ENCODE measurements around the gene SERPINI2. TPM values are rescaled to one million over a fixed set of nuclear protein-coding genes. Genes with fewer than 3 reads are reported as not detected.

SERPINI2 gene
- polyA plus RNA-seq (2012; ENCODE audit: missing spikeins): not detected

GRCh38 chr3:167473863-167474262 is at the start of gene SERPINI2:
Gene SERPINI2, minus strand, starts transcription at chr3:167474042. Its CDS starts 2,208 bp downstream, at chr3:167471834.
- FAIRE-seq: no peak
- DNase-seq (ENCODE audit: insufficient read length): no peak
- no peak for TF ChIP-seq TAF1 (IDR thresholded peaks at IDR 0.05; ENCODE audit: borderline replicate concordance, low read depth, low read length)
- no peak for TF ChIP-seq POLR2AphosphoS5 (IDR thresholded peaks at IDR 0.05; ENCODE audit: low read depth, low read length)
- no peak for TF ChIP-seq POLR2A (IDR thresholded peaks at IDR 0.05; ENCODE audit: low read depth, low read length)

GRCh38 chr3:167521006-167521355 is 47.1 kb upstream of the SERPINI2 start:
- FAIRE-seq (no peak), DNase-seq (ENCODE audit: insufficient read length) (no peak)
- TF ChIP-seq TAF1 (IDR thresholded peaks at IDR 0.05; ENCODE audit: borderline replicate concordance, low read depth, low read length) (no peak), POLR2A (IDR thresholded peaks at IDR 0.05; ENCODE audit: low read depth, low read length) (no peak), POLR2AphosphoS5 (IDR thresholded peaks at IDR 0.05; ENCODE audit: low read depth, low read length) (no peak)

DNA sequence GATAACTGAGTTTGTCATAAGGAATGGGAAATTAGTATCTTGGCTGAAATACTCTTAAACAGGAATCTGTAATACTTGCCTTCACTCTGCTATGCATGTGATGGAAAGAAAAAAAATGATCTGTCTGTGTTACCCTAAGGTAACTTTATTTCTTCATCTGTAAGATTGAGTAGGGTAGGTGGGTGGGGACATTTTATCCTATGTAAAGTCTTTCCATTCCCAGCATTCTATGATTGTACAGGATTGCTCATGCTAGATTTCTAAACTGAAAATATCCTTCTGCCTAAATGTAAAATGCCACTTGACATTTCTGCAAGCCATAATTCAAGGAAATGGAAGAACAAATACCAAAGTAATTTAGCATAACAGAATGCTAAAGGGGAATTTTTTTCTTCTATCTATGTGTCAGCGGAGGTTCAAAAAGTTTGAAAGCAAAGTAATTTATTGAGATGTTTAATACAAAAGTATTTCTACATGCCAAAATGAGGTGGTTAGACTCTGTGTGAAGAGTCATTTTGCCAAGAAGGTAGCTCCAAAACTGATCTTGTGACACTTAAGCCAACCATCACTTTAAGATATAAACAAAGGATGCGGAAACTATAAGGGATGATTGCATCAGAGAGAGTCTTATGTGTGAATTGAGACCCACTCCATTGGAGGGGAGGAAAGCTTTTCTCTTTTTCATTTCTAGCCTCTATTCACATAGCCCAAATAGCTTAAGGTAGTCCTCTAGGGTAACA is 46.6 kb upstream of the SERPINI2 start:
- FAIRE-seq (no peak), DNase-seq (ENCODE audit: insufficient read length) (no peak)
- TF ChIP-seq TAF1 (IDR thresholded peaks at IDR 0.05; ENCODE audit: borderline replicate concordance, low read depth, low read length) (no peak), POLR2AphosphoS5 (IDR thresholded peaks at IDR 0.05; ENCODE audit: low read depth, low read length) (no peak), POLR2A (IDR thresholded peaks at IDR 0.05; ENCODE audit: low read depth, low read length) (no peak)

GRCh38 chr3:167507954-167508353 is 34.1 kb upstream of the SERPINI2 start:
- no peak for TF ChIP-seq POLR2A (IDR thresholded peaks at IDR 0.05; ENCODE audit: low read depth, low read length)
- no peak for TF ChIP-seq POLR2AphosphoS5 (IDR thresholded peaks at IDR 0.05; ENCODE audit: low read depth, low read length)
- no peak for TF ChIP-seq TAF1 (IDR thresholded peaks at IDR 0.05; ENCODE audit: borderline replicate concordance, low read depth, low read length)
- DNase-seq (ENCODE audit: insufficient read length): no peak
- FAIRE-seq: no peak

DNA sequence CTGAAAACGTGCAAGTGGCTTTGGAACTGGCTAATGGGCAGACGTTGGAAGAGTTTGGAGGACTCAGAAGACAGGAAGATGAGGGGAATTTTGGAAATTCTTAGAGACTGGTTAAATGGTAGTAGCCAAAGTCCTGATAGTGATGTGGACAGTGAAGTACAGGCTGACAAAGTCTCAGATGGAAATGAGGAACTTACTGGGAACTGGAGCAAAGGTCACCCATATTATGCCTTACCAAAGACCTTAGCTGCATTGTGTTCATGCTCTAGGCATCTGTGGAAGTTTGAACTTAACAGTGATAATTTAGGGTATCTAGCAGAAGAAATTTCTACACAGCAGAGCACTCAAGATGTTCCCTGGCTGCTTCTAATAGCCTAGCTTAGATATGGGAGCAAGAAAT is 28.6 kb upstream of the SERPINI2 start:
- FAIRE-seq: no peak
- DNase-seq (ENCODE audit: insufficient read length): no peak
- TF ChIP-seq POLR2A (IDR thresholded peaks at IDR 0.05; ENCODE audit: low read depth, low read length) (no peak), POLR2AphosphoS5 (IDR thresholded peaks at IDR 0.05; ENCODE audit: low read depth, low read length) (no peak), TAF1 (IDR thresholded peaks at IDR 0.05; ENCODE audit: borderline replicate concordance, low read depth, low read length) (no peak)

GRCh38 chr3:167501941-167502340 is 28.1 kb upstream of the SERPINI2 start:
- FAIRE-seq (no peak), DNase-seq (ENCODE audit: insufficient read length) (no peak)
- TF ChIP-seq TAF1 (IDR thresholded peaks at IDR 0.05; ENCODE audit: borderline replicate concordance, low read depth, low read length): no peak
- no peak for TF ChIP-seq POLR2AphosphoS5 (IDR thresholded peaks at IDR 0.05; ENCODE audit: low read depth, low read length)
- TF ChIP-seq POLR2A (IDR thresholded peaks at IDR 0.05; ENCODE audit: low read depth, low read length): no peak

DNA sequence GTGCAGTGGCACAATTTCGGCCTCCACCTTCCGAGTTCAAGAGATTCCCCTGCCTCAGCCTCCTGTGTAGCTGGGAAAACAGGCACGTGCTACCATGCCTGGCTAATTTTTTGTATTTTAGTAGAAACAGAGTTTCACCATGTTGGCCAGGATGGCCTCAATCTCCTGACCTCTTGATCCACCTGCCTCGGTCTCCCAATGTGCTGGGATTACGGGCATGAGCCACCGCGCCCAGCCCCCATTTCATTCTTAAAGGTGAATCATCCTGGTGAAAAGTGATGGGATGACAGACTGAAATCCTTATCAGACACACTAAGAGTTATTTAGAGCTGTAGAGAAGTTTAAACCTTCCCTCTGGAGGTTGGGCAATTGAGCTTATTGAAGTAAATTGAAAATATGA is 24.1 kb upstream of the SERPINI2 start:
- TF ChIP-seq TAF1 (IDR thresholded peaks at IDR 0.05; ENCODE audit: borderline replicate concordance, low read depth, low read length): no peak
- no peak for TF ChIP-seq POLR2AphosphoS5 (IDR thresholded peaks at IDR 0.05; ENCODE audit: low read depth, low read length)
- no peak for TF ChIP-seq POLR2A (IDR thresholded peaks at IDR 0.05; ENCODE audit: low read depth, low read length)
- FAIRE-seq: no peak
- DNase-seq (ENCODE audit: insufficient read length): no peak

GRCh38 chr3:167493244-167493643 is 19.4 kb upstream of the SERPINI2 start:
- DNase-seq (ENCODE audit: insufficient read length): no peak
- no peak for FAIRE-seq
- TF ChIP-seq TAF1 (IDR thresholded peaks at IDR 0.05; ENCODE audit: borderline replicate concordance, low read depth, low read length) (no peak), POLR2A (IDR thresholded peaks at IDR 0.05; ENCODE audit: low read depth, low read length) (no peak), POLR2AphosphoS5 (IDR thresholded peaks at IDR 0.05; ENCODE audit: low read depth, low read length) (no peak)

DNA sequence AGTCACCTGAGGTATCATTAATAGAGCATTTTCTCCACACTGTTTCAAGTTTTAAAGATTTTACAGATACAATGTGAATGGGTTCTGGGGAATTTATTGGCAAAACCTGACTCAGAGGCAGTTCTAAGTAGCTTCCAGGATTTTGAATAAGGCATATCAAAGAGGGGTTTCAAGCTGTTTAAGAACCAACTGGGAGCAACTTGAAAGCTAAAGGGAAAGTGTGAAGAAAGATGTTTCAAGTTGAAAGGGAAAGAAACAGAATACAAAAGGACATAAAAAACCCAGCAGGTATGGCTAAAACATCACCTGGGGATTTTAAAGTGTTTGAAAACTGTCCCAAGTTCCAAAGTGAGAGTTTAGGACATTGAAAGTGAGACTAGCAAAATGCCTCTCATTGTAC is 17.8 kb upstream of the SERPINI2 start:
- FAIRE-seq (no peak), DNase-seq (ENCODE audit: insufficient read length) (no peak)
- no peak for TF ChIP-seq POLR2A (IDR thresholded peaks at IDR 0.05; ENCODE audit: low read depth, low read length)
- no peak for TF ChIP-seq POLR2AphosphoS5 (IDR thresholded peaks at IDR 0.05; ENCODE audit: low read depth, low read length)
- TF ChIP-seq TAF1 (IDR thresholded peaks at IDR 0.05; ENCODE audit: borderline replicate concordance, low read depth, low read length): no peak

DNA sequence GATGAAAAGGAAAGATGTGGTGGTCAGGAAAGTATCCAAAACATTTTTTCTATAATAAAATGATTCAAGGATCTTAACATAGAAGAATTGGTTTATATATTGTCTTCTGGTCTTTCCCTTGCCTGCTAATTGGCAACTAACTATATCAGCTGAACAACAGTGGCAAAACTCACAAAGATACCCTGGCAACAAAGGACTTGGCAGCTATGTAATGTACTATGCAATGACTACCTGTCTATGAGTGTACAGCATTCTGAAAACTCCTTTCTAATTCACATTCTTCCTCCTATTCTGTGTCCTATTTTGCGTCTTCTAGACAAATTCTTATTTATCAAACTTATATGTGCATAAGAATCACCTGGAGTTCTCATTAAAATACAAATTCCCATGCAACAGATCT is 15.7 kb upstream of the SERPINI2 start:
- DNase-seq (ENCODE audit: insufficient read length) (no peak), FAIRE-seq (no peak)
- TF ChIP-seq POLR2AphosphoS5 (IDR thresholded peaks at IDR 0.05; ENCODE audit: low read depth, low read length) (no peak), POLR2A (IDR thresholded peaks at IDR 0.05; ENCODE audit: low read depth, low read length) (no peak)

DNA sequence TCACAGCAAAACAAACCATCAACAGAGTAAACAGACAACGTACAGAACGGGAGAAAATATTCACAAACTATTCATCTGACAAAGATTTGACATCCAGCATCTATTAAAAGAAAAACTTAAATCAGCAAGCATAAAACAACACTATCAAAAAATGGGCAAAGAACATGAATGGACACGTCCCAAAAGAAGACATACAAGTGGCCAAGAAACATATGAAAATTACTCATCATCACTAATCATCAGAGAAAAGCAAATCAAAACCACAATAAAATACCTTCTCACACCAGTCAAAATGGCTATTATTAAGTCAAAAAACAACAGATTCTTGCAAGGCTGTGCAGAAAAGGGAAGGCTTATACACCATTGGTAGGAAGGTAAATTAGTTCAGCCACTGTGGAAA is 13.7 kb upstream of the SERPINI2 start:
- TF ChIP-seq POLR2AphosphoS5 (IDR thresholded peaks at IDR 0.05; ENCODE audit: low read depth, low read length): no peak
- FAIRE-seq: no peak

GRCh38 chr3:167484551-167484950 is 10.7 kb upstream of the SERPINI2 start:
- FAIRE-seq: no peak
- DNase-seq (ENCODE audit: insufficient read length): no peak
- TF ChIP-seq TAF1 (IDR thresholded peaks at IDR 0.05; ENCODE audit: borderline replicate concordance, low read depth, low read length) (no peak), POLR2AphosphoS5 (IDR thresholded peaks at IDR 0.05; ENCODE audit: low read depth, low read length) (no peak), POLR2A (IDR thresholded peaks at IDR 0.05; ENCODE audit: low read depth, low read length) (no peak)

More for the DNA sequence above, 13.7 kb upstream of the SERPINI2 start:
- DNase-seq (ENCODE audit: insufficient read length): no peak
